PC-9 (cell line): Measurements from ENCODE around the gene SNAI3. TPM values are rescaled to one million over a fixed set of nuclear protein-coding genes. Genes with fewer than 3 reads are reported as not detected.

Experiments used
- BruUV-seq: library from RNA; stranded (reverse); fragments of 400-500 nt; replicated peaks from 2 replicates; lab custom pipeline; 2021; lab: Mats Ljungman, UMichigan
- CTCF ChIA-PET: fragments of 300-600 bp; sonication (Branson Sonifier 250); formaldehyde crosslinking; loops from one replicate; lab custom pipeline; 2022; ENCODE audit warnings: antibody characterized with exemption; lab: Charles Lee
- POLR2A ChIA-PET: fragments of 300-600 bp; sonication (Branson Sonifier 250); formaldehyde crosslinking; loops from one replicate; lab custom pipeline; 2022; ENCODE audit warnings: antibody characterized with exemption; ENCODE audit not compliant: unreplicated experiment; lab: Charles Lee
- DNase-seq, 2 experiments: peaks; one replicate each; pipeline versions ENCODE4 v3.0.0 to v3.0.0-alpha.2; 2015 to 2022; ENCODE audit warnings: mixed read lengths in 1 of 2
- H2AFZ ChIP-seq: fragments of 200-600 bp; sonication (generic); 2 replicates; pipeline ENCODE4 v1.8.1; 2017; ENCODE audit warnings: antibody characterized with exemption
- H3F3A ChIP-seq: fragments of 200-600 bp; sonication (generic); 2 replicates; pipeline ENCODE4 v1.8.1; 2017; ENCODE audit warnings: antibody characterized with exemption, mild to moderate bottlenecking, low read depth; ENCODE audit not compliant: insufficient read depth
- H3K27ac ChIP-seq: fragments of 200-600 bp; sonication (generic); 2 replicates; pipeline ENCODE4 v1.6.1; 2016; ENCODE audit warnings: mixed run types
- H3K27me3 ChIP-seq: fragments of 200-600 bp; sonication (generic); 2 replicates; pipeline ENCODE4 v1.6.1; 2016; ENCODE audit warnings: low read depth, mixed run types; ENCODE audit not compliant: insufficient read depth
- H3K36me3 ChIP-seq: fragments of 200-600 bp; sonication (generic); 2 replicates; pipeline ENCODE4 v1.6.1; 2016; ENCODE audit warnings: low read depth, mixed run types
- H3K4me1 ChIP-seq: fragments of 200-600 bp; sonication (generic); replicated peaks from 2 replicates; pipeline ENCODE4 v1.6.1; 2016; ENCODE audit warnings: mixed run types; ENCODE audit not compliant: insufficient read depth
- H3K4me2 ChIP-seq: fragments of 200-600 bp; sonication (generic); 2 replicates; pipeline ENCODE4 v1.6.1; 2017; ENCODE audit warnings: mixed run types
- H3K4me3 ChIP-seq: fragments of 200-600 bp; sonication (generic); 2 replicates; pipeline ENCODE4 v1.6.1; 2016; ENCODE audit warnings: mixed run types
- H3K79me2 ChIP-seq: fragments of 200-600 bp; sonication (generic); 2 replicates; pipeline ENCODE4 v1.6.1; 2017; ENCODE audit warnings: low read depth, mixed run types
- H3K9me2 ChIP-seq: fragments of 200-600 bp; sonication (generic); 2 replicates; pipeline ENCODE4 v1.8.1; 2017; ENCODE audit warnings: mild to moderate bottlenecking; ENCODE audit not compliant: insufficient read depth
- H3K9me3 ChIP-seq: fragments of 200-600 bp; sonication (generic); 2 replicates; pipeline ENCODE4 v1.8.1; 2016; ENCODE audit warnings: low read depth; ENCODE audit not compliant: insufficient read depth
- H4K20me1 ChIP-seq: fragments of 200-600 bp; sonication (generic); 2 replicates; pipeline ENCODE4 v1.8.1; 2017; ENCODE audit not compliant: insufficient read depth
- EZH2 ChIP-seq: fragments of 200-600 bp; sonication (generic); IDR thresholded peaks from 2 replicates; pipeline ENCODE4 v1.8.0; 2017; ENCODE audit warnings: antibody characterized with exemption, low read depth
- intact Hi-C: fragments of 100-400 bp; cut with micrococcal nuclease; formaldehyde crosslinking; loops from one replicate; pipeline ENCODE4 v1.10.0; 2022; ENCODE audit not compliant: unreplicated experiment
- total RNA-seq: library from RNA; stranded (reverse); gene quantifications from 2 replicates; pipeline ENCODE4 v1.2.3, GENCODE V29; 2021
- TF ChIP-seq, protein P1 (sequence below): fragments of 200-600 bp; sonication (generic); conservative IDR thresholded peaks from 2 replicates; pipeline ENCODE4 v1.6.1; 2017; ENCODE audit warnings: mixed run types, antibody characterized with exemption, mild to moderate bottlenecking, moderate library complexity

Gene SNAI3
- total RNA-seq, 1 experiment from 2014 or later = 1.3 TPM

DNA sequence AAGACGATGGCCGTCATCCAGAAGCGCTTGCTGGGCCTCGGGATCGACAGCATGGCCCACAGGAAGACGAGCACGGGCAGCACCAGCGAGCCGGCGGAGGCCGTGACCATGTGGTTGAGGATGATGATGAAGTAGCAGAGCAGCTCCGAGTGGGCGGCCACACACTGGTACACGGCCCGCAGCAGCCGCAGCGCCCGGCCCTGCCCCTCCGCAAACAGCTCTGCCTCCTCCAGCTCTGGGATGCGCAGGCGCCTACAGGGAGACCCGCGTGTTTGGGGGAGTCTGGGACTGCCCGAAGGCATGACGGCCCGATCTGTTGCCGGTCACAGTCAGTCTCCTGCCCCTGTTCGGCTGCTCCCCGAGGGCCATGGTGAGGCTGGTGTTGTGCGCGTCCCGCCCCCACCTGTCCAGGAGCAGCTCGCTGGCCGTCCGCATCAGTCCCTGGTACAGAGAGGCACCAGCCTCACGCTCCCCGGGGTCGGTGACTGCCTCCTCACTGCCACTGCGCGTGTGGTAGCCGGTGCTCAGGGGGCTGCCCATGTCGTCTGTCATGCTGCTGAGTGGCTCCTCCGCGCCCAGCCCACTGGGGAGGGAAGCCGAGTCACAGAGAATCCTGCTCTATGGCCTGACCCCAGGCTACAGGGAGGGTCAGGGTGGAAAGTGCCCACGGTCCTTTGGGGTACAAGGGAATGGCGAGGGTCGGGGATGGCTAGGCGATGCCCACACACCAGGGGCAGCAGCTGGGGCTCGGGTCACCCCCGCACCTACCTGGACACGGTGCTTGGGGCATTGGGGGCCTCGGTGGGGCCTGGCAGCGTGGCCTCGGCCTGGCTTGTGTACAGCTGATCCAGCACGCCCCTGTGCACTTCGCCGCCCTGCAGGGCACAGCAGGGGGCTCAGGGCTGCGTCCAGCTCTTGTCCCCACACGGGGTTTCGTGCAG lies 35.8 kb upstream of the SNAI3 start:
- CTCF ChIA-PET = no interaction called here
- intact Hi-C loops = no loop called here
- H2AFZ ChIP-seq = no peak overlapping the region
- DNase-seq = no peak
- no TSS peak for BruUV-seq
- H3K79me2 ChIP-seq = no peaks in the 10 kb centered on the region
- H4K20me1 ChIP-seq = peaks cover 7% of the 10 kb centered on the region
- H3K27ac ChIP-seq = no peak overlapping the region
- 0 out of 2 replicates have a peak, but pooled peaks cover 3% of the 10 kb centered on the region for H3K36me3 ChIP-seq
- POLR2A ChIA-PET = interaction anchor here (0.6 kb wide), 2 partner anchors 16 to 88 kb away, joined by 3 to 5 read pairs; no protein-coding TSS in a partner anchor
- TF ChIP-seq, protein P1, sequence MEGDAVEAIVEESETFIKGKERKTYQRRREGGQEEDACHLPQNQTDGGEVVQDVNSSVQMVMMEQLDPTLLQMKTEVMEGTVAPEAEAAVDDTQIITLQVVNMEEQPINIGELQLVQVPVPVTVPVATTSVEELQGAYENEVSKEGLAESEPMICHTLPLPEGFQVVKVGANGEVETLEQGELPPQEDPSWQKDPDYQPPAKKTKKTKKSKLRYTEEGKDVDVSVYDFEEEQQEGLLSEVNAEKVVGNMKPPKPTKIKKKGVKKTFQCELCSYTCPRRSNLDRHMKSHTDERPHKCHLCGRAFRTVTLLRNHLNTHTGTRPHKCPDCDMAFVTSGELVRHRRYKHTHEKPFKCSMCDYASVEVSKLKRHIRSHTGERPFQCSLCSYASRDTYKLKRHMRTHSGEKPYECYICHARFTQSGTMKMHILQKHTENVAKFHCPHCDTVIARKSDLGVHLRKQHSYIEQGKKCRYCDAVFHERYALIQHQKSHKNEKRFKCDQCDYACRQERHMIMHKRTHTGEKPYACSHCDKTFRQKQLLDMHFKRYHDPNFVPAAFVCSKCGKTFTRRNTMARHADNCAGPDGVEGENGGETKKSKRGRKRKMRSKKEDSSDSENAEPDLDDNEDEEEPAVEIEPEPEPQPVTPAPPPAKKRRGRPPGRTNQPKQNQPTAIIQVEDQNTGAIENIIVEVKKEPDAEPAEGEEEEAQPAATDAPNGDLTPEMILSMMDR = no peak
- TF ChIP-seq EZH2 = no peak
- peaks cover 12% of the 10 kb centered on the region; the same call in 1 of the 2 replicates for H3F3A ChIP-seq
- no peaks in the 10 kb centered on the region for H3K4me1 ChIP-seq
- H3K9me2 ChIP-seq = no peaks in the 10 kb centered on the region
- no peaks in the 10 kb centered on the region for H3K27me3 ChIP-seq
- no peaks in the 10 kb centered on the region for H3K9me3 ChIP-seq
- no peak overlapping the region for H3K4me3 ChIP-seq
- no peak overlapping the region for H3K4me2 ChIP-seq

DNA sequence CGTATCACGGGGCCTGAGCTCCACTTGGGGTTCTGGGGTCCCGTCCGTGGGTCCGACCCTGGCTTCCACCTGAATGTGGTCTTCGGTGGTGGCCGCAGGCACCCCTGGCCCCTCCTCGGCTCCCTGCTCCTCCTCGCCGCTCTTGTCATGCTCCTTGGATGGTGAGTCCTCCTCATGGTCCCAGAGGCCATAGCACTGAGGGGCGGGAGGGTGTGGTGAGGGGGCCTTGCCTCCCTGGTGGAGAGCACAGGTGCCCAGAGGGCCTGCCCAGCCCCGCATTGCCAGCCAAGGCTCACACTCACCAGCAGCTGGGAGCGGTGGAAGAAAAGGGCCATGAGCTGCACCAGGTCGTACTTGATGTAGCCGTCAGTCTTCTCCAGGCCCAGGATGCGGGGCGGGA lies 34.9 kb upstream of the SNAI3 start:
- H3K4me2 ChIP-seq = no peak overlapping the region
- H3K27ac ChIP-seq = no peak overlapping the region
- H3K79me2 ChIP-seq = no peaks in the 10 kb centered on the region
- H3K9me3 ChIP-seq = no peaks in the 10 kb centered on the region
- no peaks in the 10 kb centered on the region for H3K27me3 ChIP-seq
- H4K20me1 ChIP-seq = peaks cover 7% of the 10 kb centered on the region
- H2AFZ ChIP-seq = no peak overlapping the region
- peaks cover 3% of the 10 kb centered on the region; the same call in 1 of the 2 replicates for H3K36me3 ChIP-seq
- POLR2A ChIA-PET = no interaction called here
- H3K4me1 ChIP-seq = no peaks in the 10 kb centered on the region
- H3F3A ChIP-seq = peaks cover 12% of the 10 kb centered on the region; the same call in 1 of the 2 replicates
- H3K9me2 ChIP-seq = no peaks in the 10 kb centered on the region
- intact Hi-C loops = no loop called here
- CTCF ChIA-PET = no interaction called here
- BruUV-seq = no TSS peak
- H3K4me3 ChIP-seq = no peak overlapping the region
- TF ChIP-seq, protein P1 = no peak
- no peak for TF ChIP-seq EZH2
- DNase-seq = no peak

DNA sequence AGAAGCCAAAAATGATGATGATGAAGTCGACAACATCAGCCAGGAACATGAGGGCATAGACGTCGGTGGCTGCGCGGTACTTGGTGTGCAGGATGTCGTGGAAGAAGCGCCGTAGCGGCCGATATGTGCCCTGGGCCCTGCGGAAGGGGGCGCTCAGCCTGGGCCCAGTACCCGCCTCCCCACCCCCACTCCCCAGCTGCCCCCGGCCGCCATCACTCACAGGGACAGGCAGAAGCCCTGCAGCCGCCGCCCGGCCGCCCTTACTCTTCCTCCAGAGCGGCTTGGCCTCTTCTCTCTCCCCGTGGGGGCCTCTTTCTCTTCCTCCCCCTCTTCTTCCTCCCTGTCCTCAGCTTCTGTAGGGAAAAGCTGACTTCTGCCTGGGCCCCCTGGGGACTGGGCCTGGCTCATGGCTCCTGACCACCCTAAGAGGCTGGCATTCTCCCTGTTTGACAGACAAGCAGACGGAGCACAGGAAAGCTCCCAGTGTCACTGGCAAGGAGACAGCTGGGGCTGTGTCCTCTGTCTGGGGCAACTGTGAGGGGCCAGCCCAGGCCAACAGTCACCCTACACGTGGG lies 34.2 kb upstream of the SNAI3 start:
- H3K79me2 ChIP-seq = no peaks in the 10 kb centered on the region
- H3F3A ChIP-seq = peaks cover 12% of the 10 kb centered on the region; the same call in 1 of the 2 replicates
- peaks cover 3% of the 10 kb centered on the region; the same call in 1 of the 2 replicates for H3K36me3 ChIP-seq
- no peak overlapping the region for H2AFZ ChIP-seq
- no peak overlapping the region for H3K4me2 ChIP-seq
- intact Hi-C loops = no loop called here
- ChIA-PET POLR2A (no interaction called here), CTCF (no interaction called here)
- TF ChIP-seq, protein P1 = no peak
- TF ChIP-seq EZH2 = no peak
- H3K9me2 ChIP-seq = no peaks in the 10 kb centered on the region
- H3K27me3 ChIP-seq = no peaks in the 10 kb centered on the region
- no TSS peak for BruUV-seq
- DNase-seq = no peak
- no peaks in the 10 kb centered on the region for H3K4me1 ChIP-seq
- H4K20me1 ChIP-seq = peaks cover 7% of the 10 kb centered on the region
- no peaks in the 10 kb centered on the region for H3K9me3 ChIP-seq
- H3K4me3 ChIP-seq = no peak overlapping the region
- no peak overlapping the region for H3K27ac ChIP-seq
